HepG2 (cell line): ENCODE measurements around the gene NOP9. TPM values are rescaled to one million over a fixed set of nuclear protein-coding genes. Genes with fewer than 3 reads are reported as not detected.
A peak's percentile ranks its signal among the peaks of the same experiment; 100 is the strongest.

Experiments
- CEBPG ChIP-seq: IDR thresholded peaks from 2 replicates; pipeline ENCODE4 v1.6.1; 2016
- CHCHD3 ChIP-seq: sonication (generic); formaldehyde crosslinking; IDR thresholded peaks from 2 replicates; pipeline ENCODE4 v1.8.0; 2022; ENCODE audit warnings: mild to moderate bottlenecking, missing genetic modification reagents, moderate library complexity
- MLLT10 ChIP-seq: sonication (generic); formaldehyde crosslinking; IDR thresholded peaks from 2 replicates; pipeline ENCODE4 v1.4.0; 2020; ENCODE audit warnings: missing genetic modification reagents
- PRDM15 ChIP-seq: sonication (generic); formaldehyde crosslinking; IDR thresholded peaks from 2 replicates; pipeline ENCODE4 v1.4.0; 2020; ENCODE audit warnings: missing genetic modification reagents
- RFXANK ChIP-seq: IDR thresholded peaks from 2 replicates; pipeline ENCODE4 v1.6.1; 2016
- SP5 ChIP-seq: IDR thresholded peaks from 2 replicates; pipeline ENCODE4 v1.6.1; 2016; ENCODE audit warnings: low read depth, borderline replicate concordance
- TRIM22 ChIP-seq: fragments of 450-650 bp; IDR thresholded peaks from 2 replicates; pipeline ENCODE4 v1.6.1; 2017
- TSC22D2 ChIP-seq: sonication (generic); formaldehyde crosslinking; IDR thresholded peaks from 2 replicates; pipeline ENCODE4 v1.5.1; 2020; ENCODE audit warnings: missing genetic modification reagents, mild to moderate bottlenecking, borderline replicate concordance
- ZEB1 ChIP-seq: IDR thresholded peaks from 2 replicates; pipeline ENCODE4 v1.6.1; 2012; ENCODE audit warnings: mild to moderate bottlenecking, low read depth, inconsistent platforms; ENCODE audit not compliant: insufficient replicate concordance
- ZFX ChIP-seq: sonication (generic); formaldehyde crosslinking; IDR thresholded peaks from 2 replicates; pipeline ENCODE4 v1.4.0; 2020; ENCODE audit warnings: mild to moderate bottlenecking, low read depth, missing genetic modification reagents, moderate library complexity
- ZNF546 ChIP-seq: sonication (generic); formaldehyde crosslinking; conservative IDR thresholded peaks from 2 replicates; pipeline ENCODE4 v1.8.1; 2023; ENCODE audit warnings: mild to moderate bottlenecking, missing genetic modification reagents
- polyA plus RNA-seq, 8 experiments: library from polyadenylated mRNA; depleted of rRNA in 3 of 8; stranded (reverse) in 7 of 8; unstranded in 1 of 8; fragments of >200 nt; fragmentation: Illumina TruSeq in 4 of 8; extraction: Trizol in 4 of 8; gene quantifications; 2 replicates each; pipeline versions ENCODE4 v1.2.1 to v1.2.3, GENCODE V29; 2011 to 2016; ENCODE audit warnings: low read depth in 4 of 8, missing spikeins in 1 of 8, mixed read lengths in 1 of 8; ENCODE audit not compliant: insufficient read depth in 1 of 8
- total RNA-seq, 5 experiments: library from RNA; depleted of rRNA; stranded (reverse); fragments of >200 nt; fragmentation: Illumina TruSeq; extraction: Trizol; gene quantifications; 2 replicates each; pipeline ENCODE4 v1.2.3, GENCODE V29; 2016; ENCODE audit warnings: low read depth in 1 of 5
- TF ChIP-seq, protein P1 (sequence below): sonication (generic); formaldehyde crosslinking; IDR thresholded peaks from 2 replicates; pipeline ENCODE4 v1.8.1; 2022; ENCODE audit warnings: low read depth, mild to moderate bottlenecking, missing genetic modification reagents
- TF ChIP-seq, protein P2 (sequence below): sonication (generic); formaldehyde crosslinking; conservative IDR thresholded peaks from 2 replicates; pipeline ENCODE4 v1.4.0; 2020; ENCODE audit warnings: mild to moderate bottlenecking, missing genetic modification reagents, moderate library complexity

NOP9 gene
- total and polyA plus RNA-seq, 2 of the 13 experiments (the other 11 are each of a cell fraction or from before 2014, with no cell fraction given), result 24.5 to 61.6 TPM

DNA sequence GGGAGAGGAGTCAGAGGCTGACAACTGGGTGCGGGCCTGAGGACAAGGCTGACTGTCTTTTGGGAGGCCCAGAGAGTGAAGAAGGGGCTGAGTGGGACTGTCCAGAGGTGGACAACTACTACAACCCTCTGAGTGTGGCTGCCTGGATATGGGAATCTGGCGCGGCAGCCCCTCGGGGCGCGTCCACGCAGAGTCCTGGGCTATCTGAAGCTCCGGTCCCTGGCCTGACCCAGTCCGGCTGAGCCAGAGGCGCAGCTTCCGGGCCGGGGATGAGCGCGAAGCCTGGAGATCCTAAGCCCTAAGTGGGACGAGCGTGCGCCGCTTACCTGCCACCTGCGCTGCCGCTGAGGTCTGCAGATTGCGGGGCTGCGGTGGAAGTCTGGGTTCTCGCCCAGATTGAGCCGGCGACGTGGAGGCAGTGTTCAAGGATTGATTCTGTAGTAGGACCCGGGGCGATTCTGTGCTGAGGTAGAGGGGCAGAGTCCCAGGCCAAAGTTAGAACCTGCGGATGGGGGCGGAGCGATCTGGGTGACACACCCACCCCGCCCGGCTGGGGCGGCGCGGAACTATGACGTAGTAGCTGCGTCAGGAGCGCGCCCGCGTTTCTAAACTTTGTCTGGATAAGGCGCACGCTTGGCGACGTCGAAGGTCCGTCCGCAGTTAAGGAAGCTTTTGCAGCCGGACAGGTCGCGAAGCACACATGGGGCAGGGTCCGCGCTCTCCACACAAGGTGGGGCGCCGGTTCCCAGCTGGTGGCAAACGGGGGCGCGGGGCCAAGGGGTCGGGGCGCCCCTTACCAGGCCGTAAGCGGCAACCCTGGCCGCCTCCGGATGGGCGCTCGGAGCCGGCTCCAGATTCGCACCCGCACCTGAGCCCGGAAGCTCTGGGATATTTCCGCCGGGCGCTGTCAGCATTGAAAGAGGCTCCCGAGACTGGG lies at the start of gene NOP9, which contains the start of gene DHRS1 (continued):
- TF ChIP-seq CHCHD3 (CRISPR knock-in tag) (peak; percentile 77), TSC22D2 (CRISPR knock-in tag) (peak; percentile 96), ZNF546 (peak; percentile 80; the same call in 1 of the 2 replicates), CEBPG (CRISPR knock-in tag) (peak; percentile 74), ZEB1 (no peak), PRDM15 (peak; percentile 86), MLLT10 (no peak), SP5 (CRISPR knock-in tag) (peak; percentile 95), ZFX (CRISPR knock-in tag) (peak; percentile 99), TRIM22 (no peak), RFXANK (CRISPR knock-in tag) (0 out of 2 replicates have a peak, but pooled peaks have one; percentile 34)
- TF ChIP-seq, protein P1, sequence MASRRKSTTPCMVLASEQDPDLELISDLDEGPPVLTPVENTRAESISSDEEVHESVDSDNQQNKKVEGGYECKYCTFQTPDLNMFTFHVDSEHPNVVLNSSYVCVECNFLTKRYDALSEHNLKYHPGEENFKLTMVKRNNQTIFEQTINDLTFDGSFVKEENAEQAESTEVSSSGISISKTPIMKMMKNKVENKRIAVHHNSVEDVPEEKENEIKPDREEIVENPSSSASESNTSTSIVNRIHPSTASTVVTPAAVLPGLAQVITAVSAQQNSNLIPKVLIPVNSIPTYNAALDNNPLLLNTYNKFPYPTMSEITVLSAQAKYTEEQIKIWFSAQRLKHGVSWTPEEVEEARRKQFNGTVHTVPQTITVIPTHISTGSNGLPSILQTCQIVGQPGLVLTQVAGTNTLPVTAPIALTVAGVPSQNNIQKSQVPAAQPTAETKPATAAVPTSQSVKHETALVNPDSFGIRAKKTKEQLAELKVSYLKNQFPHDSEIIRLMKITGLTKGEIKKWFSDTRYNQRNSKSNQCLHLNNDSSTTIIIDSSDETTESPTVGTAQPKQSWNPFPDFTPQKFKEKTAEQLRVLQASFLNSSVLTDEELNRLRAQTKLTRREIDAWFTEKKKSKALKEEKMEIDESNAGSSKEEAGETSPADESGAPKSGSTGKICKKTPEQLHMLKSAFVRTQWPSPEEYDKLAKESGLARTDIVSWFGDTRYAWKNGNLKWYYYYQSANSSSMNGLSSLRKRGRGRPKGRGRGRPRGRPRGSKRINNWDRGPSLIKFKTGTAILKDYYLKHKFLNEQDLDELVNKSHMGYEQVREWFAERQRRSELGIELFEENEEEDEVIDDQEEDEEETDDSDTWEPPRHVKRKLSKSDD (CRISPR knock-in tag), result peak; percentile 97
- TF ChIP-seq, protein P2, sequence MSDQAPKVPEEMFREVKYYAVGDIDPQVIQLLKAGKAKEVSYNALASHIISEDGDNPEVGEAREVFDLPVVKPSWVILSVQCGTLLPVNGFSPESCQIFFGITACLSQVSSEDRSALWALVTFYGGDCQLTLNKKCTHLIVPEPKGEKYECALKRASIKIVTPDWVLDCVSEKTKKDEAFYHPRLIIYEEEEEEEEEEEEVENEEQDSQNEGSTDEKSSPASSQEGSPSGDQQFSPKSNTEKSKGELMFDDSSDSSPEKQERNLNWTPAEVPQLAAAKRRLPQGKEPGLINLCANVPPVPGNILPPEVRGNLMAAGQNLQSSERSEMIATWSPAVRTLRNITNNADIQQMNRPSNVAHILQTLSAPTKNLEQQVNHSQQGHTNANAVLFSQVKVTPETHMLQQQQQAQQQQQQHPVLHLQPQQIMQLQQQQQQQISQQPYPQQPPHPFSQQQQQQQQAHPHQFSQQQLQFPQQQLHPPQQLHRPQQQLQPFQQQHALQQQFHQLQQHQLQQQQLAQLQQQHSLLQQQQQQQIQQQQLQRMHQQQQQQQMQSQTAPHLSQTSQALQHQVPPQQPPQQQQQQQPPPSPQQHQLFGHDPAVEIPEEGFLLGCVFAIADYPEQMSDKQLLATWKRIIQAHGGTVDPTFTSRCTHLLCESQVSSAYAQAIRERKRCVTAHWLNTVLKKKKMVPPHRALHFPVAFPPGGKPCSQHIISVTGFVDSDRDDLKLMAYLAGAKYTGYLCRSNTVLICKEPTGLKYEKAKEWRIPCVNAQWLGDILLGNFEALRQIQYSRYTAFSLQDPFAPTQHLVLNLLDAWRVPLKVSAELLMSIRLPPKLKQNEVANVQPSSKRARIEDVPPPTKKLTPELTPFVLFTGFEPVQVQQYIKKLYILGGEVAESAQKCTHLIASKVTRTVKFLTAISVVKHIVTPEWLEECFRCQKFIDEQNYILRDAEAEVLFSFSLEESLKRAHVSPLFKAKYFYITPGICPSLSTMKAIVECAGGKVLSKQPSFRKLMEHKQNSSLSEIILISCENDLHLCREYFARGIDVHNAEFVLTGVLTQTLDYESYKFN, result peak; percentile 75
